Hematopoietic multipotent progenitor cell treated with erythropoietin and hydrocortisone succinate and interleukin-3 and kit ligand, for 8 days (in vitro differentiated cells): ENCODE results near the gene ADGRG6.
"Not testable (repeated sequence)": the region's sequence is repeated elsewhere in the genome, so short reads cannot be mapped to it uniquely, and the experiment has no call there.

Source experiments
- DNase-seq: peaks from one replicate; pipeline ENCODE4 v3.0.0-alpha.2; 2015

The ADGRG6 gene

DNA sequence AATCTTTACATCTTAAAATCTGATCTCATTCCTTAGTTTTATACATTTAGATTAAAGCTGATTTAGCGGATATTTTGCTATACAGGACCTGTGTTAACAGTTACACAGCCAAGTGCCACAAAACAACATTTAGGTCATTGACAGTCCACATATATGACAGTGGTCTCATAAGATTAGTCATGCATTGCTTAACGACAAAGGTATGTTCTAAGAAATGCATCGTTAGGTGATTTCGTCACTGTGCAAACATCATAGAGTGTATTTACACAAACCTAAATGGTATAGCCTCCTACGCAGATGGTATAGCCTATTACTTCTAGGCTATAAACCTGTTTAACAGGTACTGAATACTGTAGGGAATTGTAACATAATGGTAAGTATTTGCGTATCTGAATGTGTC lies 21.6 kb downstream of the ADGRG6 start:
- DNase-seq, result no peak

GRCh38 chr6:142324111-142324510 lies 22.3 kb downstream of the ADGRG6 start:
- DNase-seq, result no peak

DNA sequence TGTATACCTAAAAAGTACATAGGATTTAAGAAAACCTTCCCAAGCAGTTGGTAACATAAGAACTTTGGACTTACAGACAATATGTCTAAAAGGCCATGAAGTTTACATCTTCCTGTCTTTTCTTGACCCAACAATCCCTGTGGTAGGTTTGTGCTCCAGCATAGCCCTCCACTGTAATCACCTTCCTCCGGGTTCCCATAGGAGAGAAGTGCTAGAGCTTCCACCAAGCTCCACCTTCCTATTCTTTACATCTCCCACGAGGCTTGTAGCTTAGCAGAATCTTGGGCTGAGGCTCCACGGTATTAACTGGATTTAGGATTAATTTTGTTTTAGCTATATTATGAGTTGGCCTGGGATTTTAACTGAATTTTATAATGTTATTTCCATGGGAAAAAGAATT lies 23.3 kb downstream of the ADGRG6 start:
- DNase-seq, result no peak

DNA sequence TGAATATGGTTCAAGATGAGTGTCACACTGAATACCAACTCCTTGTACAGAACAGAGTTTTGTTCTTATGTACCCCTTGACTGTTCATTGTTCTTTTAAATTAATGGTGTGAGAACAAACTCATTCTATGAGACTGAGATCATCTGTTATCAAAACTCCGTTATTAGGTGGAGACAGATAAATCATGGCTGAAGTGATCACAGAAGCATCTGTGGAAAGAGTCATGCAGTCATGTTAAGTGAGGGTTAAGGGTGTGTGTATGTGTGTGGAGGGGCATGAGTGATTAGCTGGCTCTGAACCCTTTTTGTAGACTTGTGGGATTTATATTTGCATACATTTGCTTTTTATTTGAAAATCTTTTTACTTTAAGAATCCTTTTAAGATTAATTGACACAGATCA lies 24.7 kb downstream of the ADGRG6 start:
- no peak for DNase-seq

GRCh38 chr6:142328070-142328469 lies 26.3 kb downstream of the ADGRG6 start:
- no peak for DNase-seq

GRCh38 chr6:142329486-142330113 lies 27.8 kb downstream of the ADGRG6 start:
- DNase-seq, result no peak

DNA sequence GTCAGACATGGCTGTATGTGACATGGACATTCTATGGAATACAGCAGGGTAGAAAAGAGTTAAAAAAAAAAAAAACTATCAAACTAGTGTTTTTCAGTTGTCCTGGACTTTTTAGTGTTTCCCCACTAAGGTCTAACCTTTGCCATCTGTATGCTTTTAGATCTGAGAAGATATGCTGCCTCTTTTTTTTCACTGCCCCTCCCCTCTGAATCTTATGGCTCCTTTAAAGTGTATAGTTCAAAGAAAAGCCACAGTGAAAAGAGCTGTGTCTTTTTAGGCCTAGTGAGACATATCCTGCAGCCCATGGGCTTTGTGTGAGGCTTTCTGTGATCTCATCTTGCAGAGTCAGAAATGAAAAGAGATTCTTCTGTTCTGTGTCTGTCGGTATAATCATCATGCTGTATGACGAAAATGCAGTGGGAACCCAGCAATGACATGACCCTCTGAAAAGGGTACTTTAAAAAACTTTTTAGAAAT lies 29.3 kb downstream of the ADGRG6 start:
- DNase-seq, result no peak

DNA sequence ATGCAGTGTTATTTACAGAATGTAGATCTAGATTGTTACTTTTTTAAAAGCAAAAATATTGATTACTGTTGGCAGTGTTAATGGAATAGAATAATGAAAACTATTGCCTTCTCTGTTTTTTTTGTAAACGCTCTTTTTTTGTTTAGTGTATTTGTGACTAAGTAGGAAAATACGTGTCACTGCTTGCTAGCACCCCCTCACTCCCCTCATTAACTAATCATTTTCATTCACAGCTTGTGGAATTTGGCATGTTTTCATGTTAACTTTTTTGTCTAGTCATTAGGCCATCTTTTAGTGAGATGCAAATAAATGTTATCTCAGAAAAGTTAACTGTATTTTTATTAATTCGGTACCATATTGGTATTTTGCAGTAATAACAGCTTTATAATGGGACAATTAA lies 29.8 kb downstream of the ADGRG6 start:
- DNase-seq, result no peak

DNA sequence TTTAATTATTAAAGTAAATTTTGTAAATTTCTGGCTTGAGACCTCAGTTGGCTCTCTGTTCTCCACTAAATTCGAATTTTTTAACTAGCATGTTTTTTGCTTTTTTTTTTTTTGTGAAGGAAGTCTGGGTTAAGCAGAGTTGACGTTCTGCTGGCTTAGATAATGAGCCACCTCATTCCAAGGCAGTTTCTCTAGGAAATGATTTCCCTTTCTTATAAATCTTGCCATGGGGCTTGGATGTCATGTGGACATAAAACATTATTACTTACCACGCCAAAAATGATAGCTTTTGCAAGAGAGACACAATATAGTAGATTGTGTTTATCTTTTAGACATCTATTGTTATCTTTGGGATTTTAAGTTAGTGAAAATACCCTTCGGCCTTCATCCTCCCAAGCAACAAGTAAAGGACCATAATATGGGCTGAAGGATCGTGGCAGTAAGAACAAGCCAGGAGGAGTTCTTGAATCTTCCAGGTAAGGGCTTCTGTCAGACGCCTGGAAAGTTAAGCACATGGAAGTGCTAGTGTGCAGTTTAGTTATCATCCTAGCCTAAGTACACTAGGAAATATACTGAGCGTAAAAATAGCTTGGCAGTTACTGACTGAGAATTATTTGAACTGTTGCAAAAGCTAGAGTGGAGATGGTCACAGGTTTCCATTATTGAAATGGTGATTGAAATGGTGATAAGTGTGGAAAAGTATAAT lies 30.7 kb downstream of the ADGRG6 start:
- no peak for DNase-seq

GRCh38 chr6:142333431-142333830 lies 31.6 kb downstream of the ADGRG6 start:
- DNase-seq, result no peak

- DNase-seq, result no peak
These were observed 32.5 kb downstream of the ADGRG6 start for GRCh38 chr6:142334294-142334693.

GRCh38 chr6:142335415-142335814 lies 33.6 kb downstream of the ADGRG6 start:
- DNase-seq, result no peak

DNA sequence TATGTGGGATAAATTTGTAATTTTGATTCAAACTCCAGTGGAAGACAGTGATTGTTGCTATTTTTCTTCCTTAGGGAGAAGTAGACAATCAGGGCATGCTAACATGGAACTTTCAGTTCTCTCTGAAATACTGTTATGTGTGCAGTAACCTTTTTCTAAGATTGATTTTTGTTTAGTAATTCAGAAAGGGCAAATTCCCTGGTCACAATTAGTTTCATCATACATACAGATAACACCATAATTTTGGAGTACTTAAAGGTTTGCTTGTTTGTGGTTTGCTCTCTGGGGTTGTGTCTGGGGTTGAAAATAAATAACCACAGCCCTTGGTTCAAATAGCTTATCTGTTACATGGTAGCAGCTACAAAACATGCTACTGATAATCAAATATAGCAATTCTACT lies 34.4 kb downstream of the ADGRG6 start:
- DNase-seq, result no peak

GRCh38 chr6:142336787-142337186 lies 35.0 kb downstream of the ADGRG6 start:
- no peak for DNase-seq

GRCh38 chr6:142339113-142339512 lies 37.3 kb downstream of the ADGRG6 start:
- no peak for DNase-seq

DNA sequence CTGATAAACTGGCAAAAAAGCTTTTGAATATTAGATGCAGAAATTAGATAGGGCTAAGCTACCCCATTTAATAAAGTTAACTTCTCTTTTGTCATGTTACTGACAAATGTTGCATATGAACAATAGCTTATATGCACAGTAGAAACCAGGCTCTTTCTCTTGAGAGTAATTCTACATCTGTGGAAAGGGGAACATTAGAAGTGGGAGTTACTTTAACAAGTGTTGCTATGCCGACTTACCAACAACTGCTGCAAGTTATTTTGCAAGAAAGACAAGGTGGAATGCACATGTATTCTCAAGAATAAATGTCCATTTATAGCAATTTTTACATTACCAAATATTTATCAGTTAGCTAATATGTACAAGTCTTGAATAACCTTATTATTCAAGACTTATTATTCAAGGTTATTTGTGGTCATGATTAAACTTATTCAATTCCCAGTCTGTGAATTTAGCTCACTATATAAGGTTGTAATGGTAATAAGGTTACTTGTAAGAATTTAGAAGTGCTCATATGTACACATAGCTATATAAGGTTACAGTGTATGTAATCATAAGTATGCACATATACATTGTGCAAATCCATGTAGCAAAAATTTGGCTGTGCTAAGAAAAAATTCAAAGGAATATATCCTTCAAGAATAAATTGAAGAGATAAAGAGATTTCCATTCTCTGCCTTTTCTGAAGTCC lies 38.3 kb downstream of the ADGRG6 start:
- no peak for DNase-seq

GRCh38 chr6:142341855-142342330 lies 40.1 kb downstream of the ADGRG6 start:
- no peak for DNase-seq

DNA sequence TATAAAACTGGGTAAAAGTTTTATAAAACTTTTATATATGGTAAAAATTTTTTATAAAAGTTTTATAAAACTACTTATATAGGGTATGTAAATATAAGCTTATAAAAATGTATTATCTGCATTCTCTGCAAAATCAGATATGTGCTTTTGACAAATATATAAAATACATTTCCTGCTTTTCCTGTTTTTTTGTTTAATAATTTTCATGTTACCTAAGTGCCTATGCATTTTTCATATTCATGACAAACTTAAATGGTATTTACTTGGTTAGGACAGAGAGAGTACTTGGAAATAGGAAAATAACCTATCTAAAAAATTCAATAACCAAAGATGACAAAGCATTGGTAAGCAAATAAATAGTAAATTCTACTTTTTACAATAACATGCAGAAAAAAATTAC lies 41.2 kb downstream of the ADGRG6 start:
- DNase-seq, result no peak

- DNase-seq, result no peak
These were observed 42.1 kb downstream of the ADGRG6 start for GRCh38 chr6:142343938-142344337.

- no peak for DNase-seq
These were observed 43.5 kb downstream of the ADGRG6 start for GRCh38 chr6:142345261-142345660.

DNA sequence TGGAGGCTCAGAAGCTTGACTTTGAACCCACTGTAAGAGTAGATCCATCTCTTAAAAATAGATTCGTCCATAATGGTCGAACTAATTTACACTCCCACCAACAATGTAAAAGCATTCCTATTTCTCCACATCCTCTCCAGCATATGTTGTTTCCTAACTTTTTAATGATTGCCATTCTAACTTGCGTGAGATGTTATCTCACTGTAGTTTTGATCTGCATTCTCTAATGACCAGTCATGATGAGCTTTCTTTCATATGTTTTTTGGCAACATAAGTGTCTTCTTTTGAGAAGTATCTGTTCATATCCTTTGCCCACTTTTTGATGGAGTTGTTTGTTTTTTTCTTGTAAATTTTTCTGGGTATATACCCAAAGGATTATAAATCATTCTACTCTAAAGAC lies 44.4 kb downstream of the ADGRG6 start:
- DNase-seq, result not testable (repeated sequence)

GRCh38 chr6:142349215-142349823 lies 47.5 kb downstream of the ADGRG6 start:
- no peak for DNase-seq

DNA sequence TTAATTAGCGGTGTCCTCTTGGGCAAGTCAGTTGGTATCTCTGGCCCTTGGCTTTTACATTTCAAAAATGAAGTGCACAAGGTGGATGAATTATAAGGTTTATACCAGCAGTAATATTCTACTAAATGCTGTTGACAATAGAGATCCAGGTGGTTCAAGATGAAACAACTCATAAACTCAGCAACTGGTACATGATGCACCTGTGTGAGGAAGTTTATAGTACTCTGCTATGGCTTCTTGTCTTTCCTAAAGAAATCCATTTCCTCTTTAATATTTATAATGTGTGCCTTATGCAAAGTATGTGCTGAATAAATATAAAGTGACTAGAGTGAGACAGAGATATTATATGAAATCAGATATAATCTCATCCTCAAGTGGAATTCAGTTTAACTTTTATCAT lies 48.5 kb downstream of the ADGRG6 start:
- no peak for DNase-seq

GRCh38 chr6:142353690-142354089 lies 51.9 kb downstream of the ADGRG6 start:
- no peak for DNase-seq
